Effector memory CD4-positive, alpha-beta T cell (primary cell): ENCODE data around the gene UBE2E2.

Experiments used
- DNase-seq, 3 donors: peaks; one replicate each; pipeline ENCODE4 v3.0.0-alpha.2; 2020
- H3K27ac ChIP-seq: 2 replicates; pipeline ENCODE4 v1.7.0; 2013; ENCODE audit warnings: mild to moderate bottlenecking, low read length, moderate library complexity; ENCODE audit not compliant: insufficient read depth, poor library complexity, severe bottlenecking
- H3K27me3 ChIP-seq: replicated peaks from 2 replicates; pipeline ENCODE4 v1.7.0; 2013; ENCODE audit warnings: mild to moderate bottlenecking, low read length; ENCODE audit not compliant: insufficient read depth, control insufficient read depth, poor library complexity, severe bottlenecking
- H3K36me3 ChIP-seq: 2 replicates; pipeline ENCODE4 v1.7.0; 2013; ENCODE audit warnings: mild to moderate bottlenecking, low read length, moderate library complexity; ENCODE audit not compliant: control insufficient read depth, insufficient read depth
- H3K4me1 ChIP-seq: 2 replicates; pipeline ENCODE4 v1.7.0; 2013; ENCODE audit warnings: low read length, mild to moderate bottlenecking; ENCODE audit not compliant: control insufficient read depth, insufficient read depth, poor library complexity, severe bottlenecking
- H3K4me3 ChIP-seq: 2 replicates; pipeline ENCODE4 v1.7.0; 2013; ENCODE audit warnings: low read length, low read depth, mild to moderate bottlenecking; ENCODE audit not compliant: insufficient read depth, poor library complexity, severe bottlenecking
- H3K9me3 ChIP-seq: 2 replicates; pipeline ENCODE4 v1.7.0; 2013; ENCODE audit warnings: mild to moderate bottlenecking, low read length, moderate library complexity; ENCODE audit not compliant: control insufficient read depth

UBE2E2 gene

DNA sequence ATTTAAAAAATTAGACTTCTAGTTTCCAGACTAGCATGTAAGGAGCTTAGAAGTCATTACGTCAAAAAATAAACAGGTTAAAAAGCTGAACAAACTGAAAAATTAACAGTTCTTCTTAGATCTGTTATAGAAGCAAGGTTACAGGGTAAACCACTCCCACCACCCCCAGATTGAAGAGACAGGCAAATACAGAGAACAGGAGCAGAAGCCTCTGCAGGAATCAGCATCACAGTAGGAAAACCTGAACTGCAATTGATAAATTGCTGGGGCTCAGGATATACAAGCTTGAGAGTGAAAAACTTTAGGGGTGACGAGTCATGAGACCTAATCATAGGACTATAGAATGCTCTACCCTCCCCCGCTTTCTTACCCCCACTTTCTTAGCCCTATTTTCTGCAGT is 222.3 kb downstream of the UBE2E2 start:
- Histone ChIP-seq H3K27ac (no peak overlapping the region), H3K27me3 (no peaks in the 10 kb centered on the region), H3K4me3 (no peak overlapping the region), H3K4me1 (no peaks in the 10 kb centered on the region), H3K36me3 (no peaks in the 10 kb centered on the region), H3K9me3 (no peaks in the 10 kb centered on the region)
- DNase-seq = no peak

- Histone ChIP-seq H3K36me3 (no peaks in the 10 kb centered on the region), H3K27ac (no peak overlapping the region), H3K27me3 (no peaks in the 10 kb centered on the region), H3K4me1 (no peaks in the 10 kb centered on the region), H3K9me3 (no peaks in the 10 kb centered on the region), H3K4me3 (no peak overlapping the region)
- DNase-seq = no peak
Observed at GRCh38 chr3:23430781-23431398, 227.8 kb downstream of the UBE2E2 start.

GRCh38 chr3:23431764-23432163 is 228.6 kb downstream of the UBE2E2 start:
- Histone ChIP-seq H3K9me3 (no peaks in the 10 kb centered on the region), H3K27ac (no peak overlapping the region), H3K4me3 (no peak overlapping the region), H3K4me1 (no peaks in the 10 kb centered on the region), H3K36me3 (no peaks in the 10 kb centered on the region), H3K27me3 (no peaks in the 10 kb centered on the region)
- no peak for DNase-seq

DNA sequence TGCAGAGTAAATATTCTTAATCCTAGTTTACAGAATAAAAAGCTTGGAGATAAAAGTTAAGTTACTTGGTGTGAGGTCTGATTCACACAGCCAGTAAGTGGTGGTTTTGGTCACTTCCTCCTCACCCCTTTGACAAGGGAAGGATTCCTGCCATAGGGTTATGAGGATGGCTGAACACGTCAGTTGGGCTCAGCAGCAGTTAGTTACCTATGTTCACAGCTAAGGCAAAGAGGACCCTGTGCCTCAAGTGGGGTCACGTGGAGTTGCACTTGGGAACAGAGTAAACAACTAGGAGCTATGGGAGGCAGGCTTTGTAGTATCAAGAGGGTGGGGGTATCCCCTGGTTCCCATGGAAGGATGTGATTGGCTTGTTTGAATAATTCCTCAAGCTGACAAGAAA is 232.2 kb downstream of the UBE2E2 start:
- H3K36me3 ChIP-seq = no peaks in the 10 kb centered on the region
- no peak overlapping the region for H3K27ac ChIP-seq
- H3K4me3 ChIP-seq = no peak overlapping the region
- no peaks in the 10 kb centered on the region for H3K9me3 ChIP-seq
- no peaks in the 10 kb centered on the region for H3K4me1 ChIP-seq
- H3K27me3 ChIP-seq = no peaks in the 10 kb centered on the region
- DNase-seq = no peak

GRCh38 chr3:23435904-23436303 is 232.8 kb downstream of the UBE2E2 start:
- Histone ChIP-seq H3K27me3 (no peaks in the 10 kb centered on the region), H3K9me3 (no peaks in the 10 kb centered on the region), H3K4me1 (no peaks in the 10 kb centered on the region), H3K4me3 (no peak overlapping the region), H3K36me3 (no peaks in the 10 kb centered on the region), H3K27ac (no peak overlapping the region)
- DNase-seq = no peak

DNA sequence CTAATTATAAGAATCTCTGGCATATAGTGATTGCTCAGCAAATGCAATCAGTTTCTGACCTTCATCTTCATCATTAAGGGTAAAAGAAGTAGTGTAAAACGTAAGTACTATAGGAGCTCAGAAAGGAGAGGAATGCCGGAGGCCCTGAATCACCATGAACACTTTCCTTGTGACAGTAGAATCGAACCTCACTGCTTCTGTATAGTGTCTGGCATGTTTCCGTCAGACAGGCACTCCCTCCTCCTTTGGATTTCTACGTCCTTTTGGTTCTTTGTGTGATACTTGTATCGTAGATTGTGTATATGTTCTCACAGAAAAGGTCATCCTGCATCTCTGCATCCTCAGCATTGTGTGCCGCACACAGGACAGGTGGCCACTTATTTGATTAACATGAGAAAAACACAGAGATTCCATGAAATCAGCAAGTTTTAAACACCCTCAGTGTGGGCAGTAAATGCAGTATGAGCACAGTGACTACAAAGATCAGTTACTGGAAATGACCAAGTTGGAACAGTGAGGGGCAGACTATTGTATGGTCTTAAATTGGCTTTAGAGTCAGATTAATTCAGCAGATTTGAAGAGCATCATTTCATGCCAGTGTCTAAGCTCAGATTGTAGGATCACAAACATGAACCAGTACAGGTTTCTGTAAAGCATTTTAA is 234.5 kb downstream of the UBE2E2 start:
- H3K36me3 ChIP-seq = no peaks in the 10 kb centered on the region
- H3K9me3 ChIP-seq = no peaks in the 10 kb centered on the region
- no peaks in the 10 kb centered on the region for H3K4me1 ChIP-seq
- DNase-seq = no peak
- H3K27ac ChIP-seq = no peak overlapping the region
- no peaks in the 10 kb centered on the region for H3K27me3 ChIP-seq
- no peak overlapping the region for H3K4me3 ChIP-seq

- H3K36me3 ChIP-seq = no peaks in the 10 kb centered on the region
- H3K27me3 ChIP-seq = no peaks in the 10 kb centered on the region
- H3K4me1 ChIP-seq = no peaks in the 10 kb centered on the region
- DNase-seq = no peak
- no peak overlapping the region for H3K27ac ChIP-seq
- no peak overlapping the region for H3K4me3 ChIP-seq
- H3K9me3 ChIP-seq = no peaks in the 10 kb centered on the region
Observed at GRCh38 chr3:23438657-23439056, 235.5 kb downstream of the UBE2E2 start.

DNA sequence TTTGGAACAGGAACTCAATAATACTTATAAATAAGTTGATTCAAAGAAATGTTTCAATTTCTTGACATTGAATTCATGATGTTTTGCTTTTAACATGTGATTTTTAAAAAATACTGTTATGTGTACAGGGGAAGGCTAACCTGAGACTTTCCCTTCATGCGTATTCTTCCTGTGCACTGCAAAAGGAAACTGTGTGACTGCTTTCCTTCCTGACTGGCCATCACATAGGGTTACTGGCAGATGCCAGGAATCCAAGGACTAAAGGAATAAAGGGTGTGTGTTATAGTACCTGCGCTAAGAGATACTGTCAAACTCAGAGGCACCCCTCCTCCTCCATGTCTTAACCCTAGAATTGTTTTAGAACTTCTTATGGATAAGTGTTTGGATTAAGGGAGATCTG is 236.0 kb downstream of the UBE2E2 start:
- no peaks in the 10 kb centered on the region for H3K36me3 ChIP-seq
- H3K4me3 ChIP-seq = no peak overlapping the region
- H3K27ac ChIP-seq = no peak overlapping the region
- no peaks in the 10 kb centered on the region for H3K9me3 ChIP-seq
- no peaks in the 10 kb centered on the region for H3K4me1 ChIP-seq
- no peak for DNase-seq
- no peaks in the 10 kb centered on the region for H3K27me3 ChIP-seq

DNA sequence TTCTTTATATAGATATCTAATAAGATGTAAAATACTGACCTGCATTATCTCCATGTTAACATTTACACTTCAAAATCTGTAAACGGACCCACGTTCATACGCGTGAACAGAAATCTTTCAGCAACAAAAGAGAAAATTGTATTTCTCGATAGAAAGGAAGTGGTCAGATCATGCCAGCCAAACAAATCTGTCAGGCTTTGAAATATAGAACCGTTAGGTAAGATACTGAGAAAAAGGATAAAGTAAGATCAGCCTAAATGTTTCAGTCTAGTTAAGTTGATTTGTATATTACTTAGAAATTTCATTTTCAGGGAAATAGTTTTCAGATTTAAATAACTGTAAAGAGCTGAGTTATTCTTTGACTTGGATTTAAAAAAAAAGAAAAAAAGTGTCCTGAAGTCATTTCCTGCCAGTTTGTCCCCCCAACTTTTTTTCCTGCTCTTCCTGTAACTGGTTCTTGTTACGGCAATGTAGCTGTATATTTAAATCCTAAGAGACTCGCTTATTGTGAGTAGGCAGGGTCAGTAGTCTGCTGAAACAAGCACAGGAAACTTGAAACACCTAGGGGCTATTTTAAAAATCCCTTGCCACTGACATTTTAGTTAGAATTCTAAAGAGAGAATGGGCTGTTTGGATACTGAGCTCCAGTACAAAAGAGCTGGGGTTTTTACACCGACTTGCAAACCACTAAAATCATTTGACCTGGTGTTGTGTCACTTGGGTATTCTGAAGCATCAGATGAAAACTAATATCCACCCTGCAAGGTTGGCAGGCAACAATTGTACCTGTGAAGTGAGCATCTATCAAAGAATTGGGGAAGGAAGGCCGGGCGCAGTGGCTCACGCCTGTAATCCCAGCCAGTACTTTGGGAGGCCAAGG is 237.5 kb downstream of the UBE2E2 start:
- no peak for DNase-seq
- Histone ChIP-seq H3K27me3 (no peaks in the 10 kb centered on the region), H3K4me1 (no peaks in the 10 kb centered on the region), H3K4me3 (no peak overlapping the region), H3K9me3 (no peaks in the 10 kb centered on the region), H3K27ac (no peak overlapping the region), H3K36me3 (no peaks in the 10 kb centered on the region)
